ENCODE measurements around the gene FLVCR2. TPM values are rescaled to one million over a fixed set of nuclear protein-coding genes. Genes with fewer than 3 reads are reported as not detected.
A peak's percentile ranks its signal among the peaks of the same experiment; 100 is the strongest.
"Not testable (repeated sequence)": the region's sequence is repeated elsewhere in the genome, so short reads cannot be mapped to it uniquely, and the experiment has no call there.

Gene FLVCR2
- total RNA-seq, 1 donor from 2014 or later, result 0.79 TPM

- FAIRE-seq (no peak), DNase-seq (ENCODE audit: low read depth) (no peak)
- Histone ChIP-seq H3K36me3 (ENCODE audit: control insufficient read depth, insufficient read depth, low read length) (peaks cover 9% of the 10 kb centered on the region), H3K4me3 (ENCODE audit: low read depth, low read length) (no peak overlapping the region), H3K27me3 (ENCODE audit: control insufficient read depth, insufficient read depth, low read length) (no peaks in the 10 kb centered on the region)
- no peak for TF ChIP-seq CTCF (IDR thresholded peaks at IDR 0.05; ENCODE audit: insufficient read depth, low read length, severe bottlenecking)
These were observed 107.5 kb downstream of the FLVCR2 start for GRCh38 chr14:75685910-75686309.

DNA sequence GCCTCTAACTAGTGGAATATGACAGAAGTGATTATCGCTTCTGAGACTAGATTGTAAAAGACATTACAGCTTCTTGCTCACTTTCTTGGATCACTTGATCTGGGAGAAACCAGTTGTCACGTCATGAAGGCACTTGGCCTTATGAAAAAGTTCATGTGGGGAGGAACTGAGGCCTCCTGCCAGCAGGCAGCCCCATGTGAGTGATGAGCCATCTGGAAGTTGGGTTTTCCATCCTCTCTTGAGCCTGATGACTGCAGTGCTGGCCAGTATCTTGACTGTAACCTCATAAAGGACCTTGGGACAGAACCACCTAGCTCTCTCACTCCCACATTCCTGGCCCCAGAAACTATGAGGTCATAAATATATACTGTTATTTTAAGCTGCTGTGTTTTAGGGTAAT lies 110.6 kb downstream of the FLVCR2 start:
- no peak for TF ChIP-seq CTCF (IDR thresholded peaks at IDR 0.05; ENCODE audit: insufficient read depth, low read length, severe bottlenecking)
- no peaks in the 10 kb centered on the region for H3K27me3 ChIP-seq (ENCODE audit: control insufficient read depth, insufficient read depth, low read length)
- no peak overlapping the region for H3K4me3 ChIP-seq (ENCODE audit: low read depth, low read length)
- no peak for FAIRE-seq
- DNase-seq (ENCODE audit: low read depth), result no peak
- peaks cover 8% of the 10 kb centered on the region for H3K36me3 ChIP-seq (ENCODE audit: control insufficient read depth, insufficient read depth, low read length)

DNA sequence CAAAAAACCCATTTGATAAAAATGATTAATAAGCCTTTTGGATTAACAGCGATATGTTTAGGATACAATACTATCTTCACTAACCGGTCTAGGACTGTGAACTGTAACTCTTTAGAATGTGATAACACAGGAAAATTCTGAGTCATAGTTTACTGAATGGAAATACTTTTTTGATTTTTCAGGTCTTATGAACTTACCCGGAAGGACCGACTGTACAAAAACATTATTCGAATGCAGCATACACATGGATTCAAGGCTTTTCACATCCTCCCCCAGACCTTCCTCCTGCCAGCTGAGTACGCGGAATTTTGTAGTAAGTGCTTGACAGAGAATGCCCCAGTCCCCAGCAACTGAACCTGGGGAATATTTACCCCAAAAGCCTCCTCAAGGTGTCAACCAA lies 111.6 kb downstream of the FLVCR2 start:
- no peak for TF ChIP-seq CTCF (IDR thresholded peaks at IDR 0.05; ENCODE audit: insufficient read depth, low read length, severe bottlenecking)
- Histone ChIP-seq H3K4me3 (ENCODE audit: low read depth, low read length) (no peak overlapping the region), H3K27me3 (ENCODE audit: control insufficient read depth, insufficient read depth, low read length) (no peaks in the 10 kb centered on the region), H3K36me3 (ENCODE audit: control insufficient read depth, insufficient read depth, low read length) (peaks cover 8% of the 10 kb centered on the region)
- DNase-seq (ENCODE audit: low read depth) (no peak), FAIRE-seq (no peak)

DNA sequence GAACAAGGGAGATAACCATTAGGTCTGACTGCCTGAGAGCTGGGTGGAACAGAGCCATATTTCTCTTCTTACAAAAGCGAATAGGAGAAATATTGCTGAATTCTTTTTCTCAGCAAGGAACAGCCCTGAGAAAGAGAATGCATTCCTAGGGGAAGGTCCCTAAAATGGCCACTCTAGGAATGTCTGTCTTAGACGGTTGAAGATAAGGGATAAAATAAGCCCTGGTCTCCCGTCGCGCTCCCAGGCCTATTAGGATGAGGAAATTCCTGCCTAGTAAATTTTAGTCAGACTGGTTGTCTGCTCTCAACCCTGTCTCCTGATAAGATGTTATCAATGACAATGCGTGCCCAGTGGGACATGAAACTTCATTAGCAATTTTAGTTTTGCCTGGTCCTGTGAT lies 116.6 kb downstream of the FLVCR2 start:
- not testable (repeated sequence) for FAIRE-seq; H3K36me3 ChIP-seq (ENCODE audit: control insufficient read depth, insufficient read depth, low read length); H3K27me3 ChIP-seq (ENCODE audit: control insufficient read depth, insufficient read depth, low read length); DNase-seq (ENCODE audit: low read depth); H3K4me3 ChIP-seq (ENCODE audit: low read depth, low read length)

GRCh38 chr14:75697386-75697785 lies 119.0 kb downstream of the FLVCR2 start:
- Histone ChIP-seq H3K36me3 (ENCODE audit: control insufficient read depth, insufficient read depth, low read length) (peaks cover 3% of the 10 kb centered on the region), H3K27me3 (ENCODE audit: control insufficient read depth, insufficient read depth, low read length) (no peaks in the 10 kb centered on the region), H3K4me3 (ENCODE audit: low read depth, low read length) (no peak overlapping the region)
- no peak for TF ChIP-seq CTCF (IDR thresholded peaks at IDR 0.05; ENCODE audit: insufficient read depth, low read length, severe bottlenecking)
- DNase-seq (ENCODE audit: low read depth), result no peak
- peak; percentile 70 for FAIRE-seq

Other genes starting within 250 kb of the FLVCR2 start
- gene JDP2, start 150.6 kb upstream of the FLVCR2 start, total RNA-seq, result 58.4 and 63.8 TPM in 2 replicates
- 2.6 and 3.4 TPM in 2 replicates for gene BATF, start 56.2 kb upstream of the FLVCR2 start, total RNA-seq
- gene ERG28, start 82.3 kb downstream of the FLVCR2 start, total RNA-seq, result 3.6 and 4.2 TPM in 2 replicates
- gene TTLL5, start 82.6 kb downstream of the FLVCR2 start, total RNA-seq, result 15.5 and 20.0 TPM in 2 replicates

All from bronchial epithelial cell (primary cell).